ENCODE data around the gene NECAB2.

NECAB2 gene

DNA sequence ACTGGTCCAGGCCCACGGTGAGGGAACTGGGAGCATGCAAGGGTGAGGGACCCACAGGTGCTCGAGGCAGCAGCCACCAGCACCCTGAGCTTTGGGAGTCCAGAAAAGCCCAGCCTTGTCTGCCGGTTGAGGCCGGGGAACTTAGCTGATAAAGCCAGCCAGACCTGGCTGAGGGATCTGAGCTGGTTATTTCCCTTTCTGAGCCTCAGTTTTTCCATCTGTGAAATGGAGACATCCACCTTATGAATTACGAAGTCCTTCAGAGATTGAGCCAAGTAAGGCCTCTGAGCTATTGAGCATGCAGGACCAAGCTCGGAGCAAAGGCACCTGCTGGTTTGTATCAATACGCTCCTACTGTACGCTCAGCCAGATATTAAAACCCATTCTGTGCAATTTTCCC, 13.8 kb downstream of the NECAB2 start:
- in situ Hi-C loops (cut with MboI; ENCODE audit: low sequenced_read_pairs, unreplicated experiment), result no loop called here
- no peak for DNase-seq (ENCODE audit: low spot score)
- TF ChIP-seq, protein P1, sequence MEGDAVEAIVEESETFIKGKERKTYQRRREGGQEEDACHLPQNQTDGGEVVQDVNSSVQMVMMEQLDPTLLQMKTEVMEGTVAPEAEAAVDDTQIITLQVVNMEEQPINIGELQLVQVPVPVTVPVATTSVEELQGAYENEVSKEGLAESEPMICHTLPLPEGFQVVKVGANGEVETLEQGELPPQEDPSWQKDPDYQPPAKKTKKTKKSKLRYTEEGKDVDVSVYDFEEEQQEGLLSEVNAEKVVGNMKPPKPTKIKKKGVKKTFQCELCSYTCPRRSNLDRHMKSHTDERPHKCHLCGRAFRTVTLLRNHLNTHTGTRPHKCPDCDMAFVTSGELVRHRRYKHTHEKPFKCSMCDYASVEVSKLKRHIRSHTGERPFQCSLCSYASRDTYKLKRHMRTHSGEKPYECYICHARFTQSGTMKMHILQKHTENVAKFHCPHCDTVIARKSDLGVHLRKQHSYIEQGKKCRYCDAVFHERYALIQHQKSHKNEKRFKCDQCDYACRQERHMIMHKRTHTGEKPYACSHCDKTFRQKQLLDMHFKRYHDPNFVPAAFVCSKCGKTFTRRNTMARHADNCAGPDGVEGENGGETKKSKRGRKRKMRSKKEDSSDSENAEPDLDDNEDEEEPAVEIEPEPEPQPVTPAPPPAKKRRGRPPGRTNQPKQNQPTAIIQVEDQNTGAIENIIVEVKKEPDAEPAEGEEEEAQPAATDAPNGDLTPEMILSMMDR (IDR thresholded peaks at IDR 0.05; ENCODE audit: borderline replicate concordance, control extremely low read depth, extremely low read depth, insufficient read depth, missing control alignments), result no peak

DNA sequence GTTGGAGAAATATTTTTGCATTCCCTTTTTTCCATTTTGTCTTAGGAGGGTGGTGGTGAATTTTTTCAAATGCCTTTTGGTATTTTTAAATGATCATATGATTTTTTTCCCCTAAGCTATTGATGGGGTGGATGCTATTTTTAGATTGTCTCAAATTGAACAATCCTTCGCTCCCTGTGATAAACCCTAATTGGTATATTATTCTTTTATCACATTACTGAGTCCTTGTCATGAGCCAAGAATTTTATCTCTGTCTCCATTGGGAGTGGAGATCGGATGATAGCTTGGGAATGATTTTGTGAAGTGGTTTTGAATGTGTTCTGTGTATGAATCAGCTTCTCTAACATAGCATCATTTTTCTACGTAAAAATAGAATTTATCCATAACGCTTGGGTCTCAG, 15.4 kb downstream of the NECAB2 start:
- in situ Hi-C loops (cut with MboI; ENCODE audit: low sequenced_read_pairs, unreplicated experiment), result no loop called here
- TF ChIP-seq, protein P1 (IDR thresholded peaks at IDR 0.05; ENCODE audit: borderline replicate concordance, control extremely low read depth, extremely low read depth, insufficient read depth, missing control alignments), result no peak
- DNase-seq (ENCODE audit: low spot score), result no peak

DNA sequence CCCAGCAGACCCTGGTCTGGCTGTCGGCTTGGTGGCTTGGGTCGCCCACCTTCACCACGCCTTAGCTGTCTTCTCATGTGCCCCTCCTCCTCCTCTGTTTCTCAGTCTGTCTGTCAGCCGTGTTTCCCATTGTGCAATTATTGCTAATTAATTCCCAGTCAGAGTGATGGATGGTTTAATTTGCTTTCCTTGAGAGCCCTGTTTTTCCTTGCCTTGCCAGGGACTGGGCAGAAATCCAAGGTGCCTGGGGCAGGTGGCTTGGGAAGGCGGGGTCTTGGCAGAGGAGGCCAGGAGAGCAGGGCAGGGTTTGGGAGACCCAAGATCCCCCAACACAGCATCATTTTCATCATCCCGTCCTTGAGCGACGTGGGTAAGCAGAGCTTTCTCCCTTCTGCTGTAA, 21.3 kb downstream of the NECAB2 start:
- no peak for DNase-seq (ENCODE audit: low spot score)

DNA sequence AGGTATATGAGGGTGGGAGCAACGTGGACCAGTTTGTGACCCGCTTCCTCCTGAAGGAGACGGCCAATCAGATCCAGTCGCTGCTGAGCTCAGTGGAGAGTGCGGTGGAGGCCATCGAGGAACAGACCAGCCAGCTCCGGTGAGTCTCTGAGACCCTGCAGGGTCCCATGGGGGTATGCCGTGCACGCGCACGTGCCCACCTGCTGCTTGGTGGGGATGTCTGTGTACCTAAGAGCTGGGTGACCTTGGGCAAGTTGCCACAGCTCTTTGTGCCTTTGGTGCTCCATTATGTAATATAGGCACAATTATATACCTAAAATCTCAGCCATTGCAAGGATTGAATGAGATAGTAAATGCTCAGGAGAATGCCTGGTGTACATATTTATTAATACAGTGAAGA, 22.4 kb downstream of the NECAB2 start:
- TF ChIP-seq, protein P1 (IDR thresholded peaks at IDR 0.05; ENCODE audit: borderline replicate concordance, control extremely low read depth, extremely low read depth, insufficient read depth, missing control alignments), result no peak
- in situ Hi-C loops (cut with MboI; ENCODE audit: low sequenced_read_pairs, unreplicated experiment), result no loop called here
- no peak for DNase-seq (ENCODE audit: low spot score)

More for the DNA sequence above, 21.3 kb downstream of the NECAB2 start:
- in situ Hi-C loops (cut with MboI; ENCODE audit: low sequenced_read_pairs, unreplicated experiment), result no loop called here
- TF ChIP-seq, protein P1 (IDR thresholded peaks at IDR 0.05; ENCODE audit: borderline replicate concordance, control extremely low read depth, extremely low read depth, insufficient read depth, missing control alignments), result no peak

DNA sequence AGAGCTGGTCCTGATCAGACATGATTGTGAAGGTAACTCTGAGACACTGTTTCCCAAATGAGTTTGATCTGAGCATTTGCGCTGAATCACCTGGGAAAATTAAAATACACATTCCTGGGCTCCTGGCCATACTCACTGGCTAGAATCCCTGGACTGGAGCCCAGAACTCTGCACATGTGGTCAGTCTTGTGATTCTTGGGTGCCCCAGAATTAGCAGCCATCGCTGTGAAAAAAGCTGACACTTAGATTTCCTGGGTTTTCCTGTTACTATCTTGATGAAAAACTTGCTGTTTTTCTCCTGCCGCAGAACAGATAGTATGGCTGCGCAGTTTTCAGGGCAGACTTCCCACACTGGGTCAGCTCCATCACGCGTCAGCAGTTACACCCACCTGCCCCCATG, 24.6 kb downstream of the NECAB2 start:
- in situ Hi-C loops (cut with MboI; ENCODE audit: low sequenced_read_pairs, unreplicated experiment), result no loop called here
- no peak for DNase-seq (ENCODE audit: low spot score)
- TF ChIP-seq, protein P1 (IDR thresholded peaks at IDR 0.05; ENCODE audit: borderline replicate concordance, control extremely low read depth, extremely low read depth, insufficient read depth, missing control alignments), result no peak

GRCh38 chr16:83994087-83994486, 26.0 kb downstream of the NECAB2 start:
- no peak for DNase-seq (ENCODE audit: low spot score)
- in situ Hi-C loops (cut with MboI; ENCODE audit: low sequenced_read_pairs, unreplicated experiment), result no loop called here
- TF ChIP-seq, protein P1 (IDR thresholded peaks at IDR 0.05; ENCODE audit: borderline replicate concordance, control extremely low read depth, extremely low read depth, insufficient read depth, missing control alignments), result no peak

GRCh38 chr16:83994703-83995102, 26.7 kb downstream of the NECAB2 start:
- in situ Hi-C loops (cut with MboI; ENCODE audit: low sequenced_read_pairs, unreplicated experiment), result no loop called here
- TF ChIP-seq, protein P1 (IDR thresholded peaks at IDR 0.05; ENCODE audit: borderline replicate concordance, control extremely low read depth, extremely low read depth, insufficient read depth, missing control alignments), result no peak
- DNase-seq (ENCODE audit: low spot score), result no peak
